Stimulated activated CD4-positive, alpha-beta T cell treated with anti-CD3 and anti-CD28 coated beads, TNF-alpha, amount 100 ng/mL, for 1 hour (primary cell): Measurements from ENCODE around the gene SRC.

Experiments used
- DNase-seq, 3 donors: peaks; one replicate each; pipeline ENCODE4 v3.0.0-alpha.2; 2020; ENCODE audit warnings: low read depth in 3 of 3, low spot score in 1 of 3

SRC gene

DNA sequence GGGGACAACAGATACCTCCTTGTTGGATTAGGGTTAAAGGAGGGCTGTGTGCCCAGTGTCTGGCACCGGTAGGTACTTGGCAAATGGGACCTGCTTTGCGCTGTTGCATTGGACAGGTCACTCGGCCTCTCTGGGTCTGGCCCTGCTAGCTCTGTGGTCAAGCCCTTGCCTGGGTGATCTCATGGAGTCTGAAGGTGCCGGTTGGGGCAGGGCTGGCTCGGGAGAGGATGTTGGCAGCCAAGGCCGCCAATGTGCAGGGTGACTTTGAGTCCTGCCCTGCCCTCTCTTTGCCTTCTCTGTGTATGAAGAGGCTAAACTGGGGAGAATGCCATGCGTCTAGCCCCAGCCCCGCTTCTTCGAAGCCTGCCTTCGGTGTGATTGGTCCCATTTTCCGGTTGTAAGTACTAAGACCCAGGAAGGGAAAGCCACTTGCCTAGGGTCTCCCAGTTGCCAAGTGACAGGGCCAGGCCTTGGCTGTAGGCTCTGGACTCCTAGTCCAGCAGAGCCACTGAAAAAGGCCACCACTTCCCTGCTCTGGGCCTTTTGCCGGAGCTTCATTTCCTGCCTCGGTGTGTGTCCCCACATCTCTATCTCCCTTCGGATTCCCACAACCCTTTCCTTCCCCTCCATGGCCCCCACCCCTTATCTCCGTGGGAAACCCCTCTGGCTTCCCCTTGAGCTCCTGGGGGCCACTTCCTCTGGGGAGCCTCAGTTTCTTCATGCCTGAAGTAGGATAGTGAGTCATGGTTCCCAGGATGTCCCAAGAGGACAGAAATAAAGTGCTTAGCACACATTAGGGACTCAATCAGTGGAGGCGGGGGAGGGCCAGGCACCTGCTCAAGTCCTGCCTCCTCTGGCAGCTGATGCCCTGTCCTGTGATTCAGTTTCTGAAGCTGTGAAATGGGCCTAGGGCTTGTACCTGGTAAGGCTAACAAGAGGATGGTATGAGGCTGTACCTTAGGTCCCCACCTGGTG lies 3.9 kb downstream of the SRC start:
- no peak for DNase-seq

DNA sequence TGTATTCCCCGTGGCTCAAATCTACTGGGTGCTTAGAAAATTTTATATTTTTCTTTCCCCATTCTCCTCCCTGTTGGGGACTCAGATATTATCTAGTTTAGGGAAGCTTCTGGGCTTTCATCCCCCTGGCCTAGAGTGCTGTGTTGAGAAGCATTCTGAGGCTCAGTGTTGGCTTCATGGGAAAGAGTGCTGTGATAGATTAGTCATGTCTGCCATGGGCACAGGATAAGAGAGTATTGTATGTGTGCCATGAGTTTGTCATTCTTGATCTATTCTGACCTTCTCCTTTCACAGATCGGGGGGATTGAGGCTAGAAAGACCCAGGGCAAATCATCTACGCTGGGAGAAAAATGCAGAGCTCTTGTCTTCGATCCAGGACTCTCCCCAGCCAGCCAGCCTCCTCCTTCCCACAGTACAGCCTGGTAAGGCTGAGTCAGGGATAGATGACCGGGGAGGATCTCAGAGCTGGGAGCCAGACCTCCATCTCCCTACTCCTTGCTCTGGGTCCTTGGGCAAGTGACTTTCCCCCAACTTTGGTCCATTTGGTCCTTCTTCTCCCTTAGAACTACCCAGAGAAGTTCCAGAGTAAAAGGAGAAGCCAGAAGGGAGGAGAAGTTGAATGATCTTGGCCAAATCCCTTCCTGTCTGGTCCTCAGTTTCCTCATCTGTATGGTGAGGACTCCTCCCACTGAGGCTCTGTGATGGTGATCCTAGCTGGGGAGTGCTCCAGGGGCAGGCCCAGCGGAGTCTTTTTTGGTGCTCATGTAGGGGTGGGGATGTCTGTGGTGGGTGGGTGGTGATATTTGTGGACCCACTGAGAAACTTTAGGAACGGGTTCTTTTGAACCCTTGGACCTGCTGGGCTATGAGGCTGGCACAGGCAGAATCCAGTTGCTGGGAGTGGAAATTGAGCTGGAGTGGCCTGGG lies 5.0 kb downstream of the SRC start:
- no peak for DNase-seq

DNA sequence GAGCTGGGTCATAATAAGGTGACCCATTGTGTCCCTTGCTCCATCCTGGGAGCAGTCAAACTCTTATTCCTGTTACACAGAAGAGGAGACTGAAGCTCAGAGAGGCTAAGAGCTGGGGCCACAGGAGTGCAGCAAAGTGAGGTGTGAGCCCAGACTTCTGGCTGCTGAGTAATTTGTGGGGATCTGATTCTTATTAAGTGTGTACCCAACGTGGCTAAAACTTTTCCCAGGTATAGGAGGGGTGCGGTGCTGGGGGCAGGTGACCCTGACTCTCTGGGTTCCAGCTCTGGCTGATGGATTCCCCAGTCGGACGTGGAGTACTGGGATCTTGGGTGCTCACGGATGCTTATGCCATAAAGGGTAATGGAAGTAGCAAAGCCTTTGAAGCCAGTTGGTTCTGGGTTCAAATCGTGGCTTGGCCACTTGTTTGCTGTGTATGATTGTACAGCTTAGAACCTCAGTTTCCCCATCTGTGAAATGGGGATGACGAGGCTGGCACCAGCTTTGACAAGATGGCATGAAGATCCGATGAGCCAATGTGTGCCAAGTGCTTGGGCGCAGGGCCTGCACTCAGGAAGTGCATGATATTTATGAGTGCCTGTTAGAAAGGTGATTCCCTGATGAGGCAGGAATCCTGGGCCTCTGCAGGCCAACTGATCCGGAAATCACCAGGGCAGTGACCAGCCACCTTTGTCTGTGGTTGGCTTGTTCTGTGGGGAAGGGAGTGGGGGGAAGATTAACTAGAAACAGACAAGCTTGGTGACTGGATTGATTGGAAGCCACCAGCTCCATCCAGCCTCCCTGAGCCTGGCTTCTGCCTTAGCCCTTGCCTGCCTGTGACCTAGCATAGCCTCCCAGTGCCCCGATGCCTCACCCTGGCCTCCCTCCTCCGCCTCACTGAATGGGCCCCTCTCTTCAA lies 6.0 kb downstream of the SRC start:
- no peak for DNase-seq

DNA sequence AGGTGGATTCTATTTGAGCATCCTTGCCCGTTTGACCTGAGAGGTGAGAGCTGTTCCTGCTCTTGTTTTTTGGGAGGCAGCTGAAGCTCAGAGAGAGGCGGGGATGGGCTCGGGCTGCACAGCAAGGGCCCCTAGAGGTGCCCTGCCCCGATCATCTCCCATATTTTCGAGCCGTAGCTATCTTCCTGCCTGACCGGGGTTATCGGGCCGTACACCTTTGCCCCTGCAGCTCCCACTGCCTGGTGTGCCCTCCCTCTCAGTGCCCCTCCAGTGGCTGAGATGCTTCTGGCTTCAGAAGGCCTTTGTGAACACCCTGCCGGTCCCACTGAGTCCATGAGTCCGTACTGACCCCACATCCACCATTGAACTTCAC lies 6.7 kb downstream of the SRC start:
- DNase-seq: no peak

DNA sequence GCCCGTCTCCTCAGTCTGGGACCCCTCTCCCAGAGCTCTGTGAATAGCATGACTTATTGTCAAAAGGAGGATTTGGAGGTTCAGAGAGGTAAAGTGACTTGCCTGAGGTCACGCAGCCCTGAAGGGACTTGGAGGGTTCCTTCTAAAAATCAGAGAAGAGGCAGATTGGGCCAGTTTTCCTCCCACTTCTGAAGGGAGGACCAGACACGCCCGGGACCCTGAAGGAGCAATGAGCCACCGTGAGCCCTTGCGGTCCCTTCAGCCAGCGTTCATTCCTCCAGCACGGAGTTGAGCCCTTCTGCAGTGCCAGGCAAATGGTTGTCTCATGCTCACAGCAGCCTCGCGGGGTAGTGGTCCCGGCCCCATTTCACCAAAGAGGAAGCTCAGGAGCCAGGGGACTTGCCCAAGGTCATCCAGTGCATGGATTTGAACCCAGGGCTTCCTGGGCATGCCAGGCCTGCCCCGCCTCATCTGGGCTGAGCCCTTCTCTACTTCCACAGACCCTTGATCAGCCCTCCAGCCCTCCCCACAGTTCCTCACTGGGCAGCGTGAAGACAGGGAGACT lies 7.4 kb downstream of the SRC start:
- no peak for DNase-seq

DNA sequence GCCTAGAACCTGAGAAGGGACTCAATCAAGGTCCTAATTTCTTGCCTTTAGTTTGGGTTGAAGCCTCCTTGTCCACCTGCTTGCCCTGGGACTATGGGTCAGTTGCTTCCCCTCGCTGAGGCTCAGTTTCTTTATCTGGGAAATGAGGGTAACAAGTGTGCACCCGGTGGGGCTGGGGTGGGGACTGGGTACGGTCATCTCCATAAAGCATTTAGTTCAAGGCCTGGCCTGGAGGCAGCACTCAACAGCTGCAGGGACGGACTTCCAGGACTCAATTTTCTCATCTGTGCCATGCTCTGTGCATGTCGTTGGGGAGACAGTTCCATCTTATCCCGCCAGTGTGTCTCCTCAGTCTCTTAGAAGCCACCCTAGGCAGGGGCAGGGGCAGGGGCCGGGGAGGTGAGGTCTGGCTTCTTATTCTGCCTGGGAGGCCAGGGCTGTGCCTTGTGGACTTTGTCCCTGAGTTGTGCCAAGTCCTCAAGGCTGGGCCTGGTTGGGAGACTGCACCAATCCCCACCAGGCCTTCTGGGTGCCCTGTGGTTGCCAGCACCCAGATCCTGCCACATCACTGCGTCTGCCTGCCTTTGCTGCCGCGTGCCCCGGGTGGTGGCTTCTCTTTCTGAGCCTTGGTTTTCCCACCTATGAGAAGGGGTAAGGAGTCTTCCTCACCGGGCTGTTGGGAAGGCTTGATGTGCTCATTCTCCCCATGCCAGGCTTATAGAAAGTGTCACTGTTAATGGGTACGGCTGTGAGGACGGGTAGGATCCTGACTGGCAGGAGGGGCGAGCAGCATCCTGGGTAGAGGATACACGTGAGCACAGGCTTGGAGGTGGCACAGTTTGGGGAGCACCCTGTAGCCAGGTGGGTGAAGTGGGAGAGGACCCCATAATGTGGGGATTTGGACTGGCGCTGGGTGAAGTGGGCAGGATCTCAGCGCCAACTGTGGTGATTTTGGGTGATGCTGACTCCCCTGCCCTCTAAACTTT lies 8.6 kb downstream of the SRC start:
- DNase-seq: no peak

DNA sequence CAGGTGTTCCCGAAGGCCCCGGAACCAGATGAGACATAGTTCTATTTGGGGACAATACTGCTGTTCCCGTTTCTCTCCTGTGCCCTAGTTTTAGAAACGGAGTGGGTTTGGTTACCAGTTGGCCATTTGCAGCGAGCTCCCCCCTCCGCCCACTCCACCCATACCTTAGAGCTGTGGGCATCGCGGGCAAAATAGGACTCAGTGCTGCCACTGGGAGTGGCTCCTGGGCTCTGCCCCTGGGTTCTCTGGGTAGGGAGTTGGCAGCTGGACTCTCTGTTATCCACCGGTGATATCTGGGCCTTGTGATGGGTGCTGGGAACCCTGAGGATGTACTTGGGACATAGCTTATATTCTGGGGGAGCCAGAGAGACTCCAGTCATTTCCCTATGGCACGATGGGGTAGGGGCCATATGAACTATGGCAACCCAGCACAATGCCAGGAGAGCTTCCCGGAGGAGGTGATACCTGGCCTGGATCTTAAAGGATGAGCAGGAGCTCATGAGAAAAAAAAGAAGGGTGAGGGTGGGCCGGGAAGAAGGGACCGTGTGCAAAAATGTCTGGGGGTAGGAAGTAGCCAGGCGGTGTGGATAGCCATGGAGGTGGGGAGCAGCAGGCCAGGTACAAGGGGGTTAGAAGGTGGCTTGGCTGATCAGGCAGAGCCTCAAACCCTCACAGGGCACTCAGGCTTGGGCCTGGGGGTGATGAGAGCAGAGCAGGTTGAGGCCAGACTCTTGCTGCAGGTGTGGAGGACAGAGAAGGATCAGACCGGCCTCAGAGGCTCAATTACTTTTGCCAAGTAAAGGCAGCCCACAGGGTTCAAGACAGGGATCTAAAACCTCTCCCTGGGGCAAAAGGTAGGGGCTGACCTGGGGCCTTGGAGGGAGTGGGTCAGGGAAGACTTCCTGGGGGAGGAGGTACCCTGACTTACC lies 9.6 kb downstream of the SRC start:
- DNase-seq: no peak

DNA sequence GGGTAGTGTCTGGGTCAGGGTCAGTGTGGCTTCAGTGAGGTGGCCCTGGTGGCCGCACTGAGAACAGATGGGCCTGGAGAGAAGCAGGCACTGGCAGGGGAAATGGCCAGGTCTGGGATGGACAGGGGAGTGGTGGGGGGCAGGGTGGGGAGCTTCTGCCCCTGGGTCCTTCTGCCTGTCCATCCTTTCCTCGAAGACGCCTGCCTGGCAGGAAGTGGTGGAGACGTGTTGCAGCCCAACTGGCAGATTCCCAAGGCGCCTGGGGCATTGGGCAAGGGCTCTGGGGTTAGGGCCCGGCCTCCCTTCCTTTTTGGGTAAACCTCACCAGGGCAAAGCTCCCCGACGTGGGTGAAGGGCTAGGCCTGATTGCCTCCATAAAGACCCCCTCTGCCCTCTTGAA lies 10.4 kb downstream of the SRC start:
- DNase-seq: no peak

DNA sequence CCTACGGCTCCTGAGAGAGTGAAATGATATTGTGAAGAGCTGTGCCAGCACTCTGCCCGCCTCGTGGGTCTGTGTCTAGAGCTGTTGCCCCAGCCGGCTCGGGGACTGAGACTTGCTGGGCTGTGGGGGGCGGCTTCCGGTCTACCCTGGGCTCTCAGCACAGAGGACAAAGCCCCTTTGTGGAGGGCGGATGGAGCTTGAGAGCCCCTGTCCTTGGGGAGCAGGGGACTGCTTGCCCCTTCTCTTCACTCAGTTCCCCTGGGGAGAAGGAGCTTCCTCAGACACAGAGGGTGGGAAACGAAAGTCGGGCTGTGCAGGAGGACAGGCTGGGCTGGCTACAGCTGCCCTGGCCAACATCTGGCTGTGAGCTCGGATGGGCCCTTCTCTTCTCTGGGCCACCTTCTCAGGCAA lies 11.0 kb downstream of the SRC start:
- DNase-seq: no peak

DNA sequence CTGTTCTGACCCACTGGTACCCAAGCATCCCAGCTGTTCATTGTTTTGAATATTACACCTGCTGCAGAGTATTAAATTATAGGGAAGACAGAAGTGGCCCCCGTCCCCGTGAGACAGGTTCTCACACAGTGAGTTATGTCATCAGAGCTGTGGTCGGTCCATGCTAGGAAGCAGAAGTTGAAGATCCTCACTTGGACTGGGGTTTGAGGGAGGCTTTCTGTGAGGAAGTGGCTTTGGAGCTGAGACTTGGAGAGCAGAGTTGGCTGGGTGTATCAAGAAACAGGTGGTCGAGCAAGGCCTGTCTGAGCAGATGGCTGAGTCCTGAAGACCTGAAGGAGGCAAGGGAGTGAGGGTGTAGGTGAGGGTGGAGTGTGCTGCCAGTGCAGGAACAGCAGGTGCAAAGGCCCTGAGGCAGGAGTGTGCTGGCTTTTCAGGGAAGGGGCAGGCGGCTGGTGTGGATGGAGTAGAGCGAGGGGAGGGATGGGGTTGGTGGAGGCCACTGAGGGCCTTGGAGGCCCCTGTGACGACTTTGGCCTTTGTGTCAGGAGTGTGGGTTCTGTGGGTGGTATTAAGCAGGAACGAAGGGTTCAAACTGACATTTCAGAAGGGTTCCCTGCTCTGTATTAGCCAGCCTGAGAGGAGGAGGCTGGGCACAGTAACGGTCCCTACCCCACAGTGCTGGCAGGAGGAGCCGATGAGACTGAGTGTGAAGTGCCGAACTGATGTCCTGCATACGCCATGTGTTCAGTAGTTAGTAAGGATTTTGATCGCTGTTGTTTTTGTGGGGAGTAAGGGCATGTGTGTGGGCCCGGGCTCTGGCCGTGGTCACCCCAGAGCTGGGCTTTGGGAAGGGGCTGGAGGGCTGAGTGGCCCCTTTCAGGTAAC lies 11.8 kb downstream of the SRC start:
- DNase-seq: no peak

DNA sequence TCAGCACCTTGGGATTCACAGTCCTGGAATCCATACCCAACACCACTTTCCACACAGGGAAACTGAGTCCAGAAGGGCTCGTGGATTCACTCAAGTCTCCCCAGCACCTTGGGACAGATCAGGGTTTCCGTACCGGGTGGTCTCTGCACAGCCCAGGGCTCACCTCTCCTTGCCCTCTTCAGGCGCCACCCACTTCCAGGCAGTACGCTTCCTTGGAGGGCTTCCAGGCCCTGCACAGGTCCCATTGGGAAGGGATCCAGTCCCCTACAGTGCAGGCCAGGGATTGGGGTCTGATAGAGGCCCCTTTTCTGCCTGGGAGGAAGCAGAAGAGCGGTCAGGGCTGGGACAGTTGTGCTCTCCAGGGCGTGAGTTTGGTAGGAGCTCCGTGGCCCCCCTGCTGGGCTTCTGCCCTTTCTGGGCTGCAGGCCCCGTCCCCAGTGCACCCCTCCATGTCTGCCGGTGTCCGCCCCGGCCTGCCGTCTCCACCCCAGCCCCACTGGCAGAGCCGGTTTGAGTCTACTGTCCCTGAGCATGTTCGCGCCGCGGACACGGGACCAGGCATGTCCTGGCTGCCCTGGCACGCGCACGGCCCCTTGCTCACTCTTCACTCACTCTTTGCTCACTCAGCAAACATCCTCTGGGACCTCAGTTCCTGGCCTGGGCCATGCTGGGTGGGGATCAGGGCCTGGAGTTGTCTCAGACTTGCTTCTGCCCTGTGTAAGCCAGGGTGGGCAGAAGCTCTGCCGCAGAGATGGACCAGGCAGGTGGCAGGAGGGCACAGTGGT lies 12.6 kb downstream of the SRC start:
- no peak for DNase-seq

DNA sequence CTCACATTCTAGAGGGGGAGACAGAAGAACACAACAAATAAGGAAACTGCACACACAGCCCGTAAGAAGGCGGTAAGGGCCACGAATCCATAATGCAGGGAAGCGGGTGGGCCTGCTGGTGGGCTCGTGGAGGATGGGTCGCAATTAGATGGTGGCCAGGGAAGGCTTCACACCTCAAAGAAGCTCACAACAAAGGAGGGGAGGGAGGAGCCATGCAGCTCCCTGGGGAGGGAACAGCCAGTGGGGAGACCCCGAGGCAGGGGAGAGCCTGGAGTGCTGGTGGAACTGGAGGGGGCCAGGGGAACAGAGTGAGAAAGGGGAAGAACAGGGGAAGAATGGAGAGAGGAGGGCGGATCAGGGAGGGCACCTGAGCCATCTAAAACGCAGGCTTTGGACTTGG lies 13.4 kb downstream of the SRC start:
- DNase-seq: no peak

DNA sequence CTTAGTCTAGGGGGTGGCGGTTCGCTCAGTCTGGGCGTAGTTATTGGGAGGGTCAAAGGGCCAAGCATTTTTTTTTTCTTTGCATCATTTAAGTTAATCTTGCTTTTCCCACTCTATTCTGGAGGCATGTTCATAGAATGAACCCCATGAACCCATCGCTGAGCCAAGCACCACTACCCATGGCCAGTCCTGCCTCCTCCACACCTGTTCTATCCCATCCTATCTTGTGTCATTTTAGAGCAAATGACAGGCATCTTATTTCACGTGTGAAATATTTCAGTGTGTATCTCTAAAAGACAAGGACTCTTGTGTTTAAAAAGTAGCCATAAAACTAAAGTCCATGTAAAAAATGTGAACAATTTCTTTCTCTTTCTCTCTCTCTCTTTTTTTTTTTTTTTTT lies 13.9 kb downstream of the SRC start:
- DNase-seq: no peak

DNA sequence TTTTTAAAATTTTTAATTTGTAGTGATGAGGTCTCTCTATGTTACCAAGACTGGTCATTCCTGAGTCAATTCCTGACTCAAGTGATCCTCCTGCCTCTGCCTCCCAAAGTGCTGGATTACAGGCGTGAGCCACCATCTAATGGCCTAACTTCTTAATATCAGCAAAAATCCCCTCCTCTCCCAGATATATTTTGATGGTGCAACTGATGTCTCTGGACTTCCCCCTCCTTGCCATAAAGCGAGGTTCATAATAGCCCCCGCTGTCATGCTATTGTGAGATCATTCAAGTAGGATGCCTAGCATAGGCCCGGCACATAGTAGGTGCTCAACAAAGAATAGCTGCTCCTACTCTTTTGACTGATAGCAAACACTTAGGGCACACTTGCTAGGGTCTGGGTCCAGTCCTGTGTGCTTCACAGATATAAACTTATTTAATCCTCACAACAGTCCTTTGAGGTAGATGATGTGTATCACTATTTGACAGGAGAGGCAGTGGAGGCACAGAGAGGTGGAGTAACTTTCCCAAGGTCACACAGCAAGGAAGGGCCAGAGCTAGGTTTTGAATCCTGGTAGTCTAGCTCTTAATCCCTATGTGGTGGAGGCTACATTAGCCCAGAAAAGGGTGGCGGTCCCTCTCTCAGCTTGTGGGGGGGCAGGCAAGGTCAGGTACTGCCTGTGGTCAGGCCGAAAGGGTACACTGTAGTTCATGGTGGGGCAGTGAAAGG lies 14.6 kb downstream of the SRC start:
- no peak for DNase-seq

DNA sequence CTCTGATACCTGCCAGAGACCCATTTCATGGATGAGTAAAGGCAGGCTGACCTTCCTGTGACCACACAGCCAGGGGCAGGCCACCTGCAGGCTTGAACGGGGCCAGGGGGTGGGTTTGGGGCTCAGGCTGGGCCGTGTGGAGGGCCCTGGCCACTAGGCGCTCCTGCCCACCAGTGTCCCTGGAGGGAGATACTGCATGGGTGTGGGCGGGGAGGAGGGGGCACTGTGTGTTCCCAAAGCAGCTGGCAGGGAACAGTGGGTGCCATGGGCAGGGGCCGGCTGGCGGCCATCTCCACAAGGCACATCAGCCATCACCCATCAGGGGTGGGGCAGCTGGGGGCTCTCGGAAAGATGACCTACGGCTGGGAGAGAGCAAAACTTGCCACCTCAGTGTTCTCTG lies 15.4 kb downstream of the SRC start:
- no peak for DNase-seq

DNA sequence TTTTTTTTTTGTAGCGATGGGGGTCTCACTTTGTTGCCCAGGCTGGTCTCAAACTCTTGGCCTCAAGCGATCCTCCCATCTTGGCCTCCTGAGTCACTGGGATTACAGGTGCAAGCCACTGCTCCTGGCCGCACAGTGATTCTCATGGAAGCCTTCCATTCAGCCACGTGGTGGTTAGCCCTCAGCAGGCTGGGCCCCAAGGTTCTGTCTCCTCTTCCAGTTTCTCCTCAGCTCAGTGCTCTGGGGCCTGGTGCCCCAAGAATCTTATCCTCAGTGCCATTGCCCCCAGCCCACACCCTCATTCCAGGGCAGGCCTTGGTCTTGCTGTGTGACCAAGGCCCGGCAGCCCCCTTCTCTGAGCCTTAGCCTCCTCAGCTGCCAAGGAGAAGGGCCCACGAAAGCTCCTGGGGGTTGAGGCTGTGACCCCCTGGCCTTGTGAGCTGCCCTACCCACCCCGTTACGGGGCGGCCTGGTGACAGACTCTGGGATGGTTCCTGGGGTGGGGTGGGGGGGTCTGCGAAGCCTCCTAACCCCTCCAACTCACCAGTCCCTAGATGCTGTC lies 16.4 kb downstream of the SRC start:
- no peak for DNase-seq
